Sigmoid colon (tissue), 4 donors: ENCODE measurements around the gene LRP1B.

Source experiments
- EP300 ChIP-seq, 4 donors: sonication (generic); formaldehyde crosslinking; IDR thresholded peaks; one replicate each; pipeline ENCODE4 v1.6.1; 2017; ENCODE audit warnings: antibody characterized with exemption in 4 of 4
- POLR2A ChIP-seq, 2 donors: fragments of 450-650 bp; IDR thresholded peaks; one replicate each; pipeline ENCODE4 v1.6.1; 2016; ENCODE audit warnings: antibody characterized with exemption in 2 of 2, mild to moderate bottlenecking in 2 of 2, moderate library complexity in 2 of 2
- POLR2AphosphoS5 ChIP-seq, 4 donors: sonication (generic); formaldehyde crosslinking; IDR thresholded peaks; one replicate each; pipeline ENCODE4 v1.6.1; 2017; ENCODE audit warnings: antibody characterized with exemption in 4 of 4
- TF ChIP-seq, protein P1 (sequence below), 4 experiments: fragments of 450-650 bp in 3 of 4; fragments of 200-600 bp in 1 of 4; IDR thresholded peaks; one replicate each; pipeline ENCODE4 v1.5.1; 2016 to 2019; ENCODE audit warnings: antibody characterized with exemption in 4 of 4, mild to moderate bottlenecking in 3 of 4, moderate library complexity in 2 of 4

DNA sequence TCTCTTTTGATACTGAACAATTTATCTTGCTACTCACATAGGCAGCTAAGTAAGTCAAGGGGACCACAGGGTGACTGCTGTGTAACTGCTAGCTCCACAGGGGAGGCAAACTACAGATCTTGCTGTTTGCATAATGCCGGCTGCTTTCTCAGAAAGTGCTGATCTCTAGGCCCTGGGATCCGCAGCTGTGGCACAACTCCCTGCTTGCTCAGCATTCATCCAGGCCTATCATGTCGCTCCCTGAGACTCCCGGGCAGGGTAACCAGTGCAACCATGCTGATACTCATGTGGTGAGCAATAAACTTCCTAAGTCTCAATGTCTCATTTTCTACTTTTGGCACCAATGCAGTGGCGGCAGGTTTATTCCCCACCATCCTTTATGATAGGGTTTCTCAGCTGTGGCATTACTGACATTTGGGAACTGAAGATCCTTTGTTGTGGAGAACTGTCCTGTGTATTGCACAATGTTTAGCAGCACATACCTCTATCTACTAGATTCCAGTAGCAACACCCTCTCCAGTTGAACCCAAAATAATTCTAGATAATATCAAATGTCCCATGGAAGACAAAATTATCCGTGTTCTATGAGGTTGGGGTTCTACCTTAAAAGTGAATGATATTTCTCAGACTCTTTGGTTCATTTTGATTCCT, 1101.3 kb downstream of the LRP1B start:
- TF ChIP-seq, protein P1, sequence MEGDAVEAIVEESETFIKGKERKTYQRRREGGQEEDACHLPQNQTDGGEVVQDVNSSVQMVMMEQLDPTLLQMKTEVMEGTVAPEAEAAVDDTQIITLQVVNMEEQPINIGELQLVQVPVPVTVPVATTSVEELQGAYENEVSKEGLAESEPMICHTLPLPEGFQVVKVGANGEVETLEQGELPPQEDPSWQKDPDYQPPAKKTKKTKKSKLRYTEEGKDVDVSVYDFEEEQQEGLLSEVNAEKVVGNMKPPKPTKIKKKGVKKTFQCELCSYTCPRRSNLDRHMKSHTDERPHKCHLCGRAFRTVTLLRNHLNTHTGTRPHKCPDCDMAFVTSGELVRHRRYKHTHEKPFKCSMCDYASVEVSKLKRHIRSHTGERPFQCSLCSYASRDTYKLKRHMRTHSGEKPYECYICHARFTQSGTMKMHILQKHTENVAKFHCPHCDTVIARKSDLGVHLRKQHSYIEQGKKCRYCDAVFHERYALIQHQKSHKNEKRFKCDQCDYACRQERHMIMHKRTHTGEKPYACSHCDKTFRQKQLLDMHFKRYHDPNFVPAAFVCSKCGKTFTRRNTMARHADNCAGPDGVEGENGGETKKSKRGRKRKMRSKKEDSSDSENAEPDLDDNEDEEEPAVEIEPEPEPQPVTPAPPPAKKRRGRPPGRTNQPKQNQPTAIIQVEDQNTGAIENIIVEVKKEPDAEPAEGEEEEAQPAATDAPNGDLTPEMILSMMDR (IDR thresholded peaks at IDR 0.05): no peak
- TF ChIP-seq POLR2A (IDR thresholded peaks at IDR 0.05): no peak
- TF ChIP-seq POLR2AphosphoS5 (IDR thresholded peaks at IDR 0.05): no peak
- TF ChIP-seq EP300 (IDR thresholded peaks at IDR 0.05): no peak
